VCaP (cell line): ENCODE results near the gene ELP5.

Experiments
- H3K27ac ChIP-seq: fragments of 450-650 bp; 2 replicates; pipeline ENCODE4 v1.5.1; 2017
- CTCF ChIP-seq: fragments of 450-650 bp; conservative IDR thresholded peaks from 2 replicates; pipeline ENCODE4 v1.5.1; 2017; ENCODE audit warnings: mild to moderate bottlenecking, moderate library complexity

ELP5 gene

GRCh38 chr17:7215652-7216180, 36.3 kb upstream of the ELP5 start:
- no peak overlapping the region for H3K27ac ChIP-seq
- TF ChIP-seq CTCF, result no peak

- TF ChIP-seq CTCF, result no peak
- H3K27ac ChIP-seq, result no peak overlapping the region
These were observed 35.5 kb upstream of the ELP5 start for GRCh38 chr17:7216242-7217112.

- no peak for TF ChIP-seq CTCF
- H3K27ac ChIP-seq, result no peak overlapping the region
These were observed 34.7 kb upstream of the ELP5 start for GRCh38 chr17:7217113-7217987.

- TF ChIP-seq CTCF, result no peak
- no peak overlapping the region for H3K27ac ChIP-seq
These were observed 33.8 kb upstream of the ELP5 start for GRCh38 chr17:7218166-7218565.

GRCh38 chr17:7218758-7219157, 33.3 kb upstream of the ELP5 start:
- TF ChIP-seq CTCF, result no peak
- H3K27ac ChIP-seq, result no peak overlapping the region

- no peak for TF ChIP-seq CTCF
- H3K27ac ChIP-seq, result peak overlapping the region; percentile 81
These were observed 32.7 kb upstream of the ELP5 start for GRCh38 chr17:7219229-7219811.
